GM13977 (cell line): ENCODE results near the gene MEIS2.

Experiments used
- DNase-seq: peaks from one replicate; pipeline ENCODE4 v3.0.0; 2012; ENCODE audit warnings: low spot score
- CTCF ChIP-seq: IDR thresholded peaks from 2 replicates; pipeline ENCODE4 v1.5.1; 2012; ENCODE audit warnings: mild to moderate bottlenecking, control low read depth; ENCODE audit not compliant: insufficient read depth; ENCODE audit errors: extremely low read depth, missing control alignments
- in situ Hi-C: fragments of 300-500 bp; cut with MboI; formaldehyde crosslinking; loops from one replicate; pipeline ENCODE4 v1.12.0; 2022; ENCODE audit warnings: low sequenced_read_pairs, low pct_unique_long_range_greater_than_20kb, mixed read lengths, inconsistent platforms; ENCODE audit not compliant: unreplicated experiment

The MEIS2 gene

DNA sequence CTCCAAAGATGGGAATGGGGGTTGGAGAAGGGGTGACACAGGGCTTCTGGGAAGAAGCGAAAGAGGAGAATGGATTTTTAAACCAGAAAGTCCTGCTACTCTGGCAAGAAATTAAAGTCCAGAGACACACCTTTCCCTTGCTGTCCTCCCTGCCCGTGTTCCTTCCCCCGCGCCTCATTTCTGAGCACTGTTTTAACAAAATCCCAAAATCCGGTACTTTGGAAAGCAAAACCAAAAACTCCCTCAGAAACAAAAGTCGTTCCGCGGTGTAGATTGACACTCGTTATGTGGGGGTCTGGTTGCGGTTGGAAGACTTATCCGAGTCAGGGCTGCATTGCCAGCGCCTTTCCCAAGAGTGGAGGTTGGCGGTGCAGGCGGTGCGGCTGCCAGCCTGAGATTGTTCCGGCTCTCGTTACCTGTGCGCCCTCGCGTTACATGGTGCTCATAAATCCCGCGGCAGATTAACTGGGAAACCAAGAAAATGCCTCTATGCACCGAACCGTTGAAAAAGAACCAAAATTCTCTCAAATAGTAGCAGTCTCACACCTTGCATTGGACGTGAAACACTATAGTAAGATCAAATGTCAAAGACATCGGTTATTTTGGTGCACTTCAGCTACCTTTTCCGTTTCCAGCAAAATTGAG is 217.7 kb downstream of the MEIS2 start:
- in situ Hi-C loops, result loop anchor here (10.0 to 25.0 kb wide), 2 partner anchors 222 to 1005 kb away; partner anchors contain the start of gene MEIS2
- no peak for TF ChIP-seq CTCF
- peak; percentile 9 for DNase-seq

GRCh38 chr15:36882056-36882455 is 218.3 kb downstream of the MEIS2 start:
- in situ Hi-C loops, result loop anchor here (10.0 to 25.0 kb wide), 2 partner anchors 223 to 1005 kb away; partner anchors contain the start of gene MEIS2
- DNase-seq, result no peak
- TF ChIP-seq CTCF, result no peak

DNA sequence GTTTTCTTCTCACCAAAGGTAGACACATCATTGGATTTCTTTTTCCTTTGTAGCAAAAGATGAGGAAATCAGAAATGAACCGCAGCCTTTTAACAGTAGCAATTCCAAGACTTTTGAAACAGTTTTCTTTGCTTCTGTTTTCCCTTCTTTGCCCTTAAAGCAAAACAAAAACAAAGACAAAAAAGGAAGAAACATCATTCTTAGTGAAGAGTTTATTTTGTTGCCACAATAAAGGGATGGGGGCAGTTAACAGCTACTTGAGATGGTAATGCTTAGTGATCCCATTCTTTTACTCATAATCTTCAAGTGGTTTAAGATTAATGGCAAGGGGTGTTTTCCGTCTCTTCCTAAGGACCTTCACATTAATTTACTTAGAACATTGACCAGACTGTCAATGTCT is 218.8 kb downstream of the MEIS2 start:
- in situ Hi-C loops, result loop anchor here (10.0 to 25.0 kb wide), 2 partner anchors 223 to 1006 kb away; partner anchors contain the start of gene MEIS2
- no peak for TF ChIP-seq CTCF
- no peak for DNase-seq

DNA sequence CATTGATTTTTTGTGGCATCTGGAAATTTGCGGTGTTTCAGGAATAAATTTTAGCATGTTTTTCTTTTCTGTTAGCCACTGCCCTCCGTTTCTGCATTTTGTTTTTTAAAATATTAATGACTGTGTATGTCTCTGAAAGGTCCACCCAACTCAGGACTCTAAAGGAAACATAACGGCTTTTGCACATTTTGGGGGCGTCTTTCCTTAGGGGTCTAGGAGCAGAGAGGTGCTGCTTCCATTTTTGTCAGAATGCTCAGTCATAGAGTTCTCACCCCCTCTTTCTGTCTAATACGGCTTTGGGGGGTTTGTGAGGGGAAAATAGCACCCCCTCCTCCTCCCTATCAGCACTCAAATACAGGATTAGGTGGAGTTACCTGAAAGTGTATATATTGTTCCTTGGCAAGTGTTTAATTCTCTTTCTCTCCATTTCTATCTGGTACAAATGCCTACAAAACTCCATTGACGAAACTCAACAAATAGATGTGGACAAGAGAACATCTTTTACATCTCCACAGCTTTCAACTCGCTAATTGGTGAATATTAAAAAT is 219.4 kb downstream of the MEIS2 start:
- no peak for DNase-seq
- TF ChIP-seq CTCF, result no peak
- in situ Hi-C loops, result loop anchor here (10.0 to 25.0 kb wide), 2 partner anchors 224 to 1006 kb away; partner anchors contain the start of gene MEIS2

DNA sequence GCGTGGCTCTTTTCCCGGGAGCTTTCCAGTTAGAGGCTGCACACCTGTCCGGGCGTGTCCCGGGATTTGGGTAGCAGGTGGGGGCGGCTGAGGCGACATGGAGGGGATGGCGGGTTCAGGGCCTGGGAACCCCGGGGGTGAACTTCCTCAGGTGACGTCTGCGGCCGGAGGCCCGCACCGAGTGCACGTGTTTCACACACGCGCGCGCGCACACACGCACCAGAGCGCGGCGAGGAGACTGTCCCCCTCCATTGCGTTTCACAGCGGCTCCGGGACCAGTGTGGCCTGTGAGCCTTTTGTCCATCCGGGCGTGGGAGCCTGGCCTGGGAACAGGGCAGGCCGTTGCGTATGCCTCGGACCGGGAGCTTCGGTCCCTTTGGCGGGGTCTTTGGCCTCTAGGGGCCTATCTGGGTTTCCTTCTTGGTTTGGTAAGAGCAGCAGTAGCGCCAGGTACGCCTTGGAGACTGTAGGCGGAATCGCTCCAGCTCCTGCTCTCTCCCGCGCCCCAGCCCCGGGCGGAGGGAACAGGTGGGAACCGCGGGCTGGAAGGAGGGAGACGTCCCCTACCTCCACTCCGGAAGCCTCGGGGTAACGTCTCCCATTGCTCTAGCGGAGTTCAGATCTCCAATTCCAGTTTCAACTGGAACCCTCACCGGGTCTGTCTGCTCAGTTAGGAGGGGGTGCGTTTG is 220.0 kb downstream of the MEIS2 start:
- in situ Hi-C loops, result loop anchor here (10.0 to 25.0 kb wide), 2 partner anchors 224 to 1007 kb away; partner anchors contain the start of gene MEIS2
- TF ChIP-seq CTCF, result no peak
- no peak for DNase-seq

DNA sequence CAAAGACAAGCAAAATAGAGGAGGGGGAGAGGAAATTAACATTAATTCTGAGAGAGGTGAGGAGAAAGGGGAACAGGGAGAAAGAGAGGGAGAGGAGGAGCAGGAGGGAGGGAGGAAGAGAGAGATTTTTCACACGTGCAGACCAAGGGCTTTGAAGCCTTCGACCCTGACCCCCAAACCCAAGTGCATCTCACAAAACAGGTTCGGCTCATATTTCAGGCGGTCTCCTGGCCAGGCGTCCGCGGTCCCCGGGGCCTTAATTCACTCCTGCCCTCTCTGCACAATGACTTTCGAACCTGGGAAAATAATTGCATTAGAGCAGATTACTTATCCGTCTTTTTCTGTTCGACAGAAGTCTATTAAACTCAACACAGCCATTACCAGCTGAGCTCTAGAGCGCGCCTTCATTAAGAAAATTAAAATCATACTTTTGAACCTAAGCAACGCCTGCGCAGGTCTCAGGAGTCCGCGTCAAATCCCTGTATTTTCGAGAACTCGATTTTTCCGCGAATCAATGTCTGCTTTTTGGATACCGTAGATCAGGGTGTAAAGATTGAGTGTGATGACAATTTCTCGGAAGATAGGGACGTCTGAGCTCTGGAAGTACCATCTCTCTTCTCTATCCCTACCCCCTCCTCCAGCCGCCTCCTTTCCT is 220.7 kb downstream of the MEIS2 start:
- TF ChIP-seq CTCF, result no peak
- no peak for DNase-seq
- in situ Hi-C loops, result loop anchor here (10.0 to 25.0 kb wide), 2 partner anchors 225 to 1008 kb away; partner anchors contain the start of gene MEIS2
